Measurements from ENCODE around the gene CBX6. TPM values are rescaled to one million over a fixed set of nuclear protein-coding genes. Genes with fewer than 3 reads are reported as not detected.

Gene CBX6
- total RNA-seq, 1 experiment from 2014 or later: 98.4 TPM

- Histone ChIP-seq H3K4me3 (ENCODE audit: low read depth in 2 of 2, low read length in 2 of 2) (peak overlapping the region; percentile 63 to 70), H3K4me1 (ENCODE audit: control insufficient read depth, insufficient read depth, low read length) (peaks cover 23% of the 10 kb centered on the region), H3K27me3 (ENCODE audit: control insufficient read depth, insufficient read depth, low read length) (no peaks in the 10 kb centered on the region), H3K27ac (ENCODE audit: low read length) (peak overlapping the region; percentile 75), H3K36me3 (ENCODE audit: control insufficient read depth, insufficient read depth, low read length) (no peaks in the 10 kb centered on the region; the same call in 1 of the 2 replicates), H3K9me3 (ENCODE audit: control insufficient read depth, insufficient read depth, low read depth, low read length) (no peaks in the 10 kb centered on the region)
- POLR2A ChIA-PET: no interaction called here
- no TSS peak for BruUV-seq (replicated peaks)
- TF ChIP-seq REST (IDR thresholded peaks at IDR 0.05; ENCODE audit: insufficient read depth in 1 of 2, low read depth in 2 of 2, low read length in 1 of 2): no peak
- no peak for TF ChIP-seq SIN3A (IDR thresholded peaks at IDR 0.05; ENCODE audit: borderline replicate concordance, insufficient read depth, low read depth, low read length)
- no peak for TF ChIP-seq TCF7L2 (IDR thresholded peaks at IDR 0.05; ENCODE audit: low read depth, low read length)
- no peak for TF ChIP-seq POLR2AphosphoS5 (IDR thresholded peaks at IDR 0.05; ENCODE audit: low read depth, low read length)
- TF ChIP-seq CTCF (IDR thresholded peaks at IDR 0.05): no peak
- ATAC-seq (no peak), DNase-seq (ENCODE audit: low read depth, low spot score) (no peak)
- CTCF ChIA-PET: interaction anchor here (1.5 kb wide), 2 partner anchors 102 to 132 kb away, joined by 3 to 11 read pairs; no protein-coding TSS in a partner anchor
- in situ Hi-C loops (cut with HindIII; ENCODE audit: low pct_unique_long_range_greater_than_20kb, low sequenced_read_pairs) (no loop called here), intact Hi-C loops (cut with micrococcal nuclease; ENCODE audit: unreplicated experiment) (loop anchor here (10.0 kb wide), 1 partner anchor 54 kb away; no protein-coding TSS in a partner anchor)
Measured at GRCh38 chr22:38870791-38871359, 1.1 kb downstream of the CBX6 start.

GRCh38 chr22:38870312-38870741, 1.7 kb downstream of the CBX6 start:
- no peaks in the 10 kb centered on the region for H3K27me3 ChIP-seq (ENCODE audit: control insufficient read depth, insufficient read depth, low read length)
- H3K4me1 ChIP-seq (ENCODE audit: control insufficient read depth, insufficient read depth, low read length): peaks cover 23% of the 10 kb centered on the region
- POLR2A ChIA-PET: no interaction called here
- CTCF ChIA-PET: interaction anchor here (0.6 to 1.5 kb wide), 6 partner anchors 43 to 221 kb away, joined by 3 to 11 read pairs (median 6); no protein-coding TSS in a partner anchor
- no peak for TF ChIP-seq TCF7L2 (IDR thresholded peaks at IDR 0.05; ENCODE audit: low read depth, low read length)
- peak; percentile 93 for TF ChIP-seq CTCF (IDR thresholded peaks at IDR 0.05)
- H3K9me3 ChIP-seq (ENCODE audit: control insufficient read depth, insufficient read depth, low read depth, low read length): no peaks in the 10 kb centered on the region
- TSS peak; percentile 75 for BruUV-seq (replicated peaks)
- in situ Hi-C loops (cut with HindIII; ENCODE audit: low pct_unique_long_range_greater_than_20kb, low sequenced_read_pairs): no loop called here
- ATAC-seq: peak; percentile 72
- DNase-seq (ENCODE audit: low read depth, low spot score): no peak
- H3K27ac ChIP-seq (ENCODE audit: low read length): peak overlapping the region; percentile 75
- H3K36me3 ChIP-seq (ENCODE audit: control insufficient read depth, insufficient read depth, low read length): no peaks in the 10 kb centered on the region; the same call in 1 of the 2 replicates
- peak overlapping the region; percentile 63 to 70 for H3K4me3 ChIP-seq (ENCODE audit: low read depth in 2 of 2, low read length in 2 of 2)
- intact Hi-C loops (cut with micrococcal nuclease; ENCODE audit: unreplicated experiment): loop anchor here (10.0 kb wide), 1 partner anchor 54 kb away; no protein-coding TSS in a partner anchor
